AG09309 (cell line): Measurements from ENCODE around the gene ZNF786.
A peak's percentile ranks its signal among the peaks of the same experiment; 100 is the strongest.

ENCODE experiments used
- DNase-seq: peaks from one replicate; pipeline ENCODE4 v3.0.0-alpha.2; 2010; ENCODE audit warnings: low read depth
- H3K4me3 ChIP-seq: 2 replicates; pipeline ENCODE4 v1.5.1; 2011; ENCODE audit warnings: mild to moderate bottlenecking, low read depth, low read length, moderate library complexity; ENCODE audit not compliant: control insufficient read depth
- TF ChIP-seq, protein P1 (sequence below): IDR thresholded peaks from 2 replicates; pipeline ENCODE4 v1.5.1; 2011; ENCODE audit warnings: mild to moderate bottlenecking, low read depth, low read length, inconsistent platforms; ENCODE audit not compliant: insufficient read depth, control insufficient read depth; ENCODE audit errors: missing control alignments

Gene ZNF786

DNA sequence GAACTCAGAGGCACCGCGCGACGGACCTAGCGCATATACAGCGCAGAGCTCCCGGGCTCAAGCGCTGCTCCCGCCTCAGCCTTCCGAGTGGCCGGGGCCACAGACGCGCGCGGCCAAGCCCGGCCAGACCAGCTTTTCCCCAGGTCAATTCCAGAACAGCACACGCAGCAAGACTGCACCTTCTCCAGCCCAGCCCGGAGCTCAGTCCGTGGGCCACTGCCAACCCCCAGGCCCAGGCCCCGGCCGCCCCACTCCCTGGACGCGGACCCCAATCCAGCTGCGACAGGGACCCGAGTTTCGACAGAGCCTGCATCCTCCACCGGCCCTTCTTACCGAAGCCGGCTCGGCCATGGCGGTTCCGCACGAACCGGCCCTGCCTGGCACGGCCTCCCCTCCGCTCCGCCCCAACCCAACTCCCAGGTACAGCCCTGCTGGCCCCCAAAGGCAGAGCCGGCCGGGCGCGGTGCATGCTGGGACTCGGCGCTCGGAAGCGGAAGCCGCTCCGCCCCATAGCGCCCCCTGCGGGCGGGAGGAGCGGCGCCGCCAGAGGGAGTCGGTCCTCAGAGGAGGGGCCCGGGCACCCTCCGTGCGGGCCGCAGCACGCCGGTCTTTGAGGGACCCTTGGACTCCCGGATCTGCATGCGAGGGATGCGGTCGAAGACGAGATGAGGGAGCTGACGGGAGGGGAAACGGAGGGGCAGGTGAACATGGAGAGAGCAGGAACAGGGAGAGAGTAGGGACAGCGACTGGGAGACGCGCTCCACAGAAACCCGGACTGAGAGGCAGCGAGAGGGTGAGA is 35.5 kb upstream of the ZNF786 start, which contains the start of gene ZNF425:
ZNF425 (minus strand) TSS at position 462 of the 799 bp plus-strand sequence; CDS start at position 351, 111 bp downstream.
- H3K4me3 ChIP-seq: peak within 1 kb of the TSS; percentile 85
- TF ChIP-seq, protein P1, sequence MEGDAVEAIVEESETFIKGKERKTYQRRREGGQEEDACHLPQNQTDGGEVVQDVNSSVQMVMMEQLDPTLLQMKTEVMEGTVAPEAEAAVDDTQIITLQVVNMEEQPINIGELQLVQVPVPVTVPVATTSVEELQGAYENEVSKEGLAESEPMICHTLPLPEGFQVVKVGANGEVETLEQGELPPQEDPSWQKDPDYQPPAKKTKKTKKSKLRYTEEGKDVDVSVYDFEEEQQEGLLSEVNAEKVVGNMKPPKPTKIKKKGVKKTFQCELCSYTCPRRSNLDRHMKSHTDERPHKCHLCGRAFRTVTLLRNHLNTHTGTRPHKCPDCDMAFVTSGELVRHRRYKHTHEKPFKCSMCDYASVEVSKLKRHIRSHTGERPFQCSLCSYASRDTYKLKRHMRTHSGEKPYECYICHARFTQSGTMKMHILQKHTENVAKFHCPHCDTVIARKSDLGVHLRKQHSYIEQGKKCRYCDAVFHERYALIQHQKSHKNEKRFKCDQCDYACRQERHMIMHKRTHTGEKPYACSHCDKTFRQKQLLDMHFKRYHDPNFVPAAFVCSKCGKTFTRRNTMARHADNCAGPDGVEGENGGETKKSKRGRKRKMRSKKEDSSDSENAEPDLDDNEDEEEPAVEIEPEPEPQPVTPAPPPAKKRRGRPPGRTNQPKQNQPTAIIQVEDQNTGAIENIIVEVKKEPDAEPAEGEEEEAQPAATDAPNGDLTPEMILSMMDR: peak; percentile 80
- DNase-seq: peak; percentile 52

DNA sequence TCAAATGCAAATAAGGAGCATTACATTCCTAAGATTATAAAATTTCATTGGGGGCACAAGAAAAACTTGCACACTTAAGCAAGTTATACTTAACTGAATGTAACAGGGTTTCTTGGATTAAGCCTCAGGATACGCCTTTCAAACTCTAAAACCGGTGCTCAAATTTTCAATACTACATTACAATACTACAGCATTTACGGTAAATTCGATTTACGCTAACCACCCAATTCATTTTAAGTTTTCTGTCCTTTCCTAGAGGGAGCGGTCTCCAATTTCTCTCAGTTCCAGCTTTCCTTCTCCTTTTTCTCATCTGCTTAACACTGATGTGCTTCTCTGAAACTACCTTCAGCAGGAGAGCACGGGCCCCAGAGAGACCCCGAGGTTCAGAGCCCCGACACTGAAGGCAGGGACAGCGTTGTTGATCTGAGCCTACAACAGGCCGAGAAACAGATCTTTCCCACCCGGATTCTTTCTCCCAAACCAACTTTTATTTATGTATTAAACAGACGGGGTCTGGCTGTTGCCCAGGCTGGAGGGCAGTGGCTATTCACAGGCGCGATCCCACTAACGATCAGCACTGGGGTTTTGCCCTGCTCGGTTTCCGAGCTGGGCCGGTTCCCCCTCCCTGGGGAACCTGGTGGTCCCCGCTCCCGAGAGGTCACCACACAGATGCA is 34.8 kb upstream of the ZNF786 start:
- TF ChIP-seq, protein P1: no peak
- DNase-seq: no peak
- peak overlapping the region; percentile 85 for H3K4me3 ChIP-seq

DNA sequence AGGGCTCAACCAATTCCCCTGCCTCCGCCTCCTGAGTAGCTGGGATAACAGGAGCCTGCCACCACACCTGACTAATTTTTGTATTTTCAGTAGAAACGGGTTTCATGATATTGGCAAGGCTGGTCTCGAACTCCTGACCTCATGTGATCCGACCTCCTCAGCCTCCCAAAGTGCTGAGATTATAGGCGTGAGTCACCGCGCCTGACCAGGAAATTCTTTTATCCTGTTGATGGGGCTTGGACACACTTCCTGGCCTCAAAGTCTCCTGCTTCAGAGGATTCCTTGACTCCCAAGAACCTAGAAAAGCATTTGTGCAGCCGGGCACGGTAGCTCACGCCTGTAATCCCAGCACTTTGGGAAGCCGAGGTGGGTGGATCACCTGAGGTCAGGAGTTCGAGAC is 19.5 kb upstream of the ZNF786 start:
- no peak for DNase-seq
- TF ChIP-seq, protein P1: no peak
- H3K4me3 ChIP-seq: no peak overlapping the region

GRCh38 chr7:149104749-149105148 is 14.2 kb upstream of the ZNF786 start:
- H3K4me3 ChIP-seq: no peak overlapping the region
- TF ChIP-seq, protein P1: no peak
- no peak for DNase-seq

DNA sequence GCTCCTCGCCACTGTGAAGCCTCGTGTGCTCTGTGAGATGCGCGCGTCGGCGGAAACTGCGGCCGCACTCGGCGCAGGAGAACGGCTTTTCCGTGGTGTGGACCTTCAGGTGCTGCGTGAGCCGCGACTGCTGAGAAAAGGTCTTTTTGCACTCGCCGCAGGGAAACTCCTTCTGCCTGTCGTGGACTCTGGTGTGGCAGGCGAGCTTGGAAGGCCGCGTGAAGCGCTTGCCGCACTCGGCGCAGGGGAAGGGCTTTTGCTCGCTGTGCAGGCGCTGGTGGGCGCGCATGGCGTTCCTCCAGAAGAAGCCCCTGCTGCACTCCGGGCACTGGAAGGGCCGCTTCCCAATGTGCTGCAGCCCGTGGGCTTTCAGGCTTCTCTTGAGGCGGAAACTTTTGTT is 13.7 kb upstream of the ZNF786 start:
- DNase-seq: no peak
- TF ChIP-seq, protein P1: no peak
- no peak overlapping the region for H3K4me3 ChIP-seq

DNA sequence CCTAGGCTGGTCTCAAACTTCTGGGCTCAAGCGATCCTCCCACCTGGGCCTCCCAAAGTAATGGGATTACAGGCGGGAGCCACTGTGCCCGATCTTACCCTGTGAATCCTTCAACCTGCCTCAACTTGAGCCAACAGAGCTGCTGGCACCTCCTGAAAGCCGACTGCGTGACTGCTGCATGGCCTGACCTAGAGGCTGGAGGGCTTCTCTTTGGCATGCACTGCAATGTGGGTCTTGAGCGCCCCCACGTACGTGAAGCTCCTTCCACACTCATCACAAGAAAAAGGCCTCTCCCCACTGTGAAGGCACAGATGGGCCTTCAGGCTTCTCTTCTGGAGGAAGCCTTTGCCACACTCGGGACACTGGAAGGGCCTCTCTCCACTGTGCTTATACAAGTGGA is 12.9 kb upstream of the ZNF786 start:
- TF ChIP-seq, protein P1: no peak
- H3K4me3 ChIP-seq: no peak overlapping the region
- DNase-seq: no peak
